ENCODE results near the gene ZCCHC7.

The ZCCHC7 gene

DNA sequence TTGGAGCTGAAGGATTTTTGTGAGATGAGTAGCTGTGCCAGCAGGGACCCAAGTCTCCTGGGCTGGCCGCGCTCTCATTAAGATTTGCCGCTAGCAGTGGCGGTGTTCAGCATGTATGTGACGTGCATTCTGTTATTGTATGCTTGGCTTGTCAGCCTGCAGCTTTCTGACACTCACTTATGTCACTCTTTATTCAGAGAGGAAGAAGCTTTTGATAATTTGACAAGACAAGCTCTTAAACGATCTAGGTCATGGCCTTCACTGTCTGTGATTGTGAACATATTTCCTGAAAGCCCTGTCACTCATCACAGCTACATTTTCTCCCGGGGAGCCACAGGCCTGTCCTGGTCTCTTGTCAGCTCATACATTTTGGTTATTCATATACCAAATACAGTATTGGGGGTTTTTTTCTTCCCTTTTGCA lies 203.9 kb downstream of the ZCCHC7 start:
- peak; percentile 61 for DNase-seq (ENCODE audit: low read depth)
- TF ChIP-seq, protein P1, sequence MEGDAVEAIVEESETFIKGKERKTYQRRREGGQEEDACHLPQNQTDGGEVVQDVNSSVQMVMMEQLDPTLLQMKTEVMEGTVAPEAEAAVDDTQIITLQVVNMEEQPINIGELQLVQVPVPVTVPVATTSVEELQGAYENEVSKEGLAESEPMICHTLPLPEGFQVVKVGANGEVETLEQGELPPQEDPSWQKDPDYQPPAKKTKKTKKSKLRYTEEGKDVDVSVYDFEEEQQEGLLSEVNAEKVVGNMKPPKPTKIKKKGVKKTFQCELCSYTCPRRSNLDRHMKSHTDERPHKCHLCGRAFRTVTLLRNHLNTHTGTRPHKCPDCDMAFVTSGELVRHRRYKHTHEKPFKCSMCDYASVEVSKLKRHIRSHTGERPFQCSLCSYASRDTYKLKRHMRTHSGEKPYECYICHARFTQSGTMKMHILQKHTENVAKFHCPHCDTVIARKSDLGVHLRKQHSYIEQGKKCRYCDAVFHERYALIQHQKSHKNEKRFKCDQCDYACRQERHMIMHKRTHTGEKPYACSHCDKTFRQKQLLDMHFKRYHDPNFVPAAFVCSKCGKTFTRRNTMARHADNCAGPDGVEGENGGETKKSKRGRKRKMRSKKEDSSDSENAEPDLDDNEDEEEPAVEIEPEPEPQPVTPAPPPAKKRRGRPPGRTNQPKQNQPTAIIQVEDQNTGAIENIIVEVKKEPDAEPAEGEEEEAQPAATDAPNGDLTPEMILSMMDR (IDR thresholded peaks at IDR 0.05; ENCODE audit: insufficient read depth, low read depth, low read length, missing control alignments): no peak
- peak overlapping the region; percentile 5; the same call in 1 of the 2 replicates for H3K4me3 ChIP-seq (ENCODE audit: low read depth, low read length)

GRCh38 chr9:37324691-37325490 lies 204.5 kb downstream of the ZCCHC7 start:
- peak overlapping the region; percentile 5 for H3K4me3 ChIP-seq (ENCODE audit: low read depth, low read length)

DNA sequence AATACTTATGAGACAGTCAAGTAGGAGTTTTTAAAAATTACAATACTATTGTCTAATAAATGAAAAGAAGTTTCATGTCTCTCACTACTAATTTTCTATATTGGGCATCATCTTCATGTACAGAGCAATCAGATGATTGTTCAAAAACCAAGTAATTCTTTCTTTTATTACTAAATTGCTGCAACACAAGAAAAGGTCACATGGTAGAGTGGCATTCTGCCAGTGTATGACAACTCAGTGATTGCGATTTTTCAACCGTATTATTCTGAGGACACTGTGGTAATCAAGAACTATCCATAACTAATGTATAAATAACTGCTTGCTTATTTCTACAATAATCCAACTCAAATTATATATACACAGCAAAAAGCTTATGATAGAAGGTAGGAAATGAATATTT lies 205.4 kb downstream of the ZCCHC7 start:
- no peak overlapping the region for H3K4me3 ChIP-seq (ENCODE audit: low read depth, low read length)
- TF ChIP-seq, protein P1 (IDR thresholded peaks at IDR 0.05; ENCODE audit: insufficient read depth, low read depth, low read length, missing control alignments): no peak
- no peak for DNase-seq (ENCODE audit: low read depth)

More at GRCh38 chr9:37324691-37325490, 204.5 kb downstream of the ZCCHC7 start:
- TF ChIP-seq, protein P1 (IDR thresholded peaks at IDR 0.05; ENCODE audit: insufficient read depth, low read depth, low read length, missing control alignments): no peak
- DNase-seq (ENCODE audit: low read depth): peak; percentile 46

DNA sequence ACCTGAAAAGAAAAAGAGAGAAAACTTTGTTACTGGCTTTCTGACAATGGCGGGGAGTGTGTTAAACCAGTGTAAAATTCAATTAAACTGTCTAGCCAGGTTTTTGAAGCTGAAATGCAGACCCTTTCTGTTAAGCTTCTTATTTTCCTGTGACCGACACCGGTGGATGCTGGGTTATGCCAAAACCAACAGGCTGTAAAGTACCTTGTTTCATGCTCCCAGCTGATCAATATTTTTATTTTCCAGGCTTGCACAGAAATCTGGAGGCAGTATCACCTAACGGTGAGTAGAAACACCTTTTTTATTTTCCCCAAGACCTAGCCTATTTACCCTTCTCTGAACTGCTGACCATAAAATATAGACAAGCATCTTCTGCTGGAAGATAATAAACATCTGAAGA lies 207.2 kb downstream of the ZCCHC7 start:
- H3K4me3 ChIP-seq (ENCODE audit: low read depth, low read length): peak overlapping the region; percentile 22
- TF ChIP-seq, protein P1 (IDR thresholded peaks at IDR 0.05; ENCODE audit: insufficient read depth, low read depth, low read length, missing control alignments): no peak
- no peak for DNase-seq (ENCODE audit: low read depth)

DNA sequence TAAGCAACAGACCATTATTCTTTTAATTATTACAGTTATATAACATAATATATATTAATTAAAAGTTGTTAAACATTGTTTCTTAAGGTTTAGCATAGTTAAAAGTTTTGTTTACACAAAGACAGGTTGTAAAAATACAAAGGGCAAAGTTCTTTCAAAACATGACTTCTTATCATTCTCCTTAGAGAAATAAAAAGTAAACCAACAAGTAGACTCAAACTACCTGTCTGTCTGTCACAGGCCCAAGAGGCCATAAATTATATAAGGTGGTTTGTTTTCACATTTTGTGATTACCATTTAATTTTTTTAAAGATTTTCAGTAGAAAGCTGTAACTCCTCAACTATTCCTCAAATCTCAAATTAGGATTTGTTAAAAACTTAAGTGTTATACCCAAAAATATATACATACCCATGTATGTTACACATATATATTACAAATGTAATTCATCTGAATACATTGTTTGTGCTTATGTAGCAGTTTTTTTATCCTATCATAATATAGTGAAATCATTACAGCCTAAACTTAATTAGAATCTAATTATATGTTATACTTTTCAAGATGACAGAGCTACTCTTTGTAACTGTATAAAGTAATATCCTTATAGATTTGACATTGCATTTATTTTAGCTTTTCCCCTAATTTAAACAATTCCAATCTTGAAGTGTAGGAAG lies 208.3 kb downstream of the ZCCHC7 start:
- TF ChIP-seq, protein P1 (IDR thresholded peaks at IDR 0.05; ENCODE audit: insufficient read depth, low read depth, low read length, missing control alignments): no peak
- H3K4me3 ChIP-seq (ENCODE audit: low read depth, low read length): no peak overlapping the region
- DNase-seq (ENCODE audit: low read depth): no peak

DNA sequence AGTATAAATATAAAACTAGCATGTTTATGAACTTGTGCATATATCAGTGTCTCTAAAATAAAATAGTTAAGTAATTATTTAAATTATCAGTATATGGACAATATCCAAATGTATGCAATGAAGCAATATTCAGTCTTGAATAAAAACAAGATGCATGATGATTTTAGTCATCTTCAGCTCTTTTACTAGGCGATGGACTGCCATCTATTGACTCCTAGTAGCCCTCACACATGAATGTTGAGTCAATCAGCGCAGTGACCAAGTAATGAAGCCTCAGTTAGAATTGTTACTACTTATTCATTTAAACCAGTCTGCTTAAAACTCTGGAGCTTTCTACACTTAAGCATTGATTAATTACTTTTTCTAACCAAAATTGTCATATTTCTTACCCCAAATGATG lies 209.2 kb downstream of the ZCCHC7 start:
- no peak overlapping the region for H3K4me3 ChIP-seq (ENCODE audit: low read depth, low read length)
- TF ChIP-seq, protein P1 (IDR thresholded peaks at IDR 0.05; ENCODE audit: insufficient read depth, low read depth, low read length, missing control alignments): peak; percentile 59
- DNase-seq (ENCODE audit: low read depth): peak; percentile 75
